GM12878 (cell line): ENCODE measurements around the gene SIL1.

Experiments used
- HCFC1 ChIP-seq: fragments of 150-350 bp; IDR thresholded peaks from 2 replicates; pipeline ENCODE4 v1.6.1; 2014; ENCODE audit warnings: low read length
- POLR2AphosphoS5 ChIP-seq: IDR thresholded peaks from 2 replicates; pipeline ENCODE4 v1.6.1; 2011; ENCODE audit warnings: mild to moderate bottlenecking, low read length, inconsistent platforms
- RBBP5 ChIP-seq: fragments of 200-600 bp; sonication (generic); conservative IDR thresholded peaks from 2 replicates; pipeline ENCODE4 v1.6.1; 2016
- REST ChIP-seq: IDR thresholded peaks from 2 replicates; pipeline ENCODE4 v1.6.1; 2012; ENCODE audit warnings: mild to moderate bottlenecking, low read depth, low read length
- SIN3A ChIP-seq: IDR thresholded peaks from 2 replicates; pipeline ENCODE4 v1.6.1; 2012; ENCODE audit warnings: low read depth, low read length, improper control_type of control experiment
- SMC3 ChIP-seq: IDR thresholded peaks from 2 replicates; pipeline ENCODE4 v1.6.1; 2011; ENCODE audit warnings: low read length, improper control_type of control experiment, borderline replicate concordance
- ZNF274 ChIP-seq: IDR thresholded peaks from one replicate; pipeline ENCODE4 v1.8.0; 2011; ENCODE audit not compliant: insufficient read length, insufficient read depth
- TF ChIP-seq, protein P1 (sequence below), 3 experiments: IDR thresholded peaks in 2 of 3; conservative IDR thresholded peaks in 1 of 3; 2 replicates each; pipeline ENCODE4 v1.5.1; 2011; ENCODE audit warnings: low read depth in 3 of 3, low read length in 3 of 3, mild to moderate bottlenecking in 3 of 3, control low read depth in 2 of 3, moderate library complexity in 2 of 3, inconsistent platforms in 1 of 3, mixed read lengths in 1 of 3; ENCODE audit not compliant: control insufficient read depth in 2 of 3, insufficient read depth in 1 of 3; ENCODE audit errors: extremely low read depth in 1 of 3

- TF ChIP-seq SMC3 (no peak), SIN3A (no peak), REST (no peak), ZNF274 (no peak), POLR2AphosphoS5 (no peak), HCFC1 (no peak), RBBP5 (no peak)
- TF ChIP-seq, protein P1, sequence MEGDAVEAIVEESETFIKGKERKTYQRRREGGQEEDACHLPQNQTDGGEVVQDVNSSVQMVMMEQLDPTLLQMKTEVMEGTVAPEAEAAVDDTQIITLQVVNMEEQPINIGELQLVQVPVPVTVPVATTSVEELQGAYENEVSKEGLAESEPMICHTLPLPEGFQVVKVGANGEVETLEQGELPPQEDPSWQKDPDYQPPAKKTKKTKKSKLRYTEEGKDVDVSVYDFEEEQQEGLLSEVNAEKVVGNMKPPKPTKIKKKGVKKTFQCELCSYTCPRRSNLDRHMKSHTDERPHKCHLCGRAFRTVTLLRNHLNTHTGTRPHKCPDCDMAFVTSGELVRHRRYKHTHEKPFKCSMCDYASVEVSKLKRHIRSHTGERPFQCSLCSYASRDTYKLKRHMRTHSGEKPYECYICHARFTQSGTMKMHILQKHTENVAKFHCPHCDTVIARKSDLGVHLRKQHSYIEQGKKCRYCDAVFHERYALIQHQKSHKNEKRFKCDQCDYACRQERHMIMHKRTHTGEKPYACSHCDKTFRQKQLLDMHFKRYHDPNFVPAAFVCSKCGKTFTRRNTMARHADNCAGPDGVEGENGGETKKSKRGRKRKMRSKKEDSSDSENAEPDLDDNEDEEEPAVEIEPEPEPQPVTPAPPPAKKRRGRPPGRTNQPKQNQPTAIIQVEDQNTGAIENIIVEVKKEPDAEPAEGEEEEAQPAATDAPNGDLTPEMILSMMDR (IDR thresholded peaks at IDR 0.05 in 2 of 3, conservative IDR thresholded peaks at IDR 0.05 in 1 of 3; ENCODE audit: control insufficient read depth in 2 of 3, extremely low read depth in 1 of 3, insufficient read depth in 1 of 3, low read depth in 3 of 3, low read length in 3 of 3) = no peak
Observed at GRCh38 chr5:139236479-139236878, 38.3 kb upstream of the SIL1 start.
